ENCODE results near the gene MANSC1. TPM values are rescaled to one million over a fixed set of nuclear protein-coding genes. Genes with fewer than 3 reads are reported as not detected.

Gene MANSC1
- total and polyA plus RNA-seq, 2 donors (not counting 3 experiments of a cell fraction or from before 2014, with no cell fraction given) = 37.0 to 65.0 TPM

GRCh38 chr12:12297201-12297830 lies 52.7 kb downstream of the MANSC1 start:
- Histone ChIP-seq H3K9ac (replicated peaks; ENCODE audit: extremely low read depth, insufficient read depth, low read length) (no peak overlapping the region), H3K27ac (ENCODE audit: insufficient read depth, low read depth, low read length) (no peak overlapping the region), H3K36me3 (ENCODE audit: control insufficient read depth in 2 of 2, extremely low read depth in 1 of 2, insufficient read depth in 2 of 2, low read length in 2 of 2) (no peaks in the 10 kb centered on the region), H3K4me3 (replicated peaks in 1 of 3; ENCODE audit: insufficient read depth in 1 of 3, low read depth in 1 of 3, low read length in 3 of 3) (no peak overlapping the region), H3K9me1 (replicated peaks; ENCODE audit: control insufficient read depth, extremely low read depth, insufficient read depth, low read length) (no peaks in the 10 kb centered on the region), H3K9me3 (replicated peaks; ENCODE audit: control insufficient read depth, insufficient read depth, low read length) (no peaks in the 10 kb centered on the region), H3K27me3 (ENCODE audit: control insufficient read depth in 2 of 2, insufficient read depth in 2 of 2, low read length in 2 of 2) (no peaks in the 10 kb centered on the region), H4K20me1 (replicated peaks; ENCODE audit: control insufficient read depth, extremely low read depth, insufficient read depth, low read length) (no peaks in the 10 kb centered on the region), H3K4me2 (ENCODE audit: insufficient read depth, low read length) (no peak overlapping the region), H2AFZ (ENCODE audit: low read depth, low read length) (no peak overlapping the region), H3K4me1 (ENCODE audit: control insufficient read depth, extremely low read depth, insufficient read depth, low read length) (peaks cover 10% of the 10 kb centered on the region), H3K79me2 (ENCODE audit: control insufficient read depth, insufficient read depth, low read length) (no peaks in the 10 kb centered on the region)
- no peak for DNase-seq (ENCODE audit: low read depth, low spot score)
- BruUV-seq (replicated peaks) = no TSS peak
- ChIA-PET CTCF (interaction anchor here (1.0 to 1.1 kb wide), 3 partner anchors 15 to 349 kb away, joined by 3 read pairs; no protein-coding TSS in a partner anchor), POLR2A (no interaction called here)
- dilution Hi-C loops (cut with MboI; ENCODE audit: extremely low pct_ligation_motif_present, low sequenced_read_pairs) (no loop called here), intact Hi-C loops (cut with micrococcal nuclease) (no loop called here)
- FAIRE-seq = no peak
- TF ChIP-seq POLR2A (IDR thresholded peaks at IDR 0.05; ENCODE audit: low read depth, low read length) (no peak), GATA2 (IDR thresholded peaks at IDR 0.05; ENCODE audit: insufficient read depth, insufficient read length, low read depth, low read length) (no peak), MYC (IDR thresholded peaks at IDR 0.05; ENCODE audit: low read depth, low read length) (no peak), EZH2 (IDR thresholded peaks at IDR 0.05; ENCODE audit: borderline replicate concordance, low read depth, low read length, severe bottlenecking) (no peak), POLR2AphosphoS5 (IDR thresholded peaks at IDR 0.05; ENCODE audit: insufficient read depth, low read depth, low read length) (no peak), MAX (IDR thresholded peaks at IDR 0.05; ENCODE audit: insufficient read depth, insufficient read length) (no peak), FOS (IDR thresholded peaks at IDR 0.05; ENCODE audit: borderline replicate concordance, insufficient read depth, low read length) (no peak), JUN (IDR thresholded peaks at IDR 0.05; ENCODE audit: borderline replicate concordance, insufficient read depth, insufficient read length, low read depth) (no peak)
- TF ChIP-seq, protein P1, sequence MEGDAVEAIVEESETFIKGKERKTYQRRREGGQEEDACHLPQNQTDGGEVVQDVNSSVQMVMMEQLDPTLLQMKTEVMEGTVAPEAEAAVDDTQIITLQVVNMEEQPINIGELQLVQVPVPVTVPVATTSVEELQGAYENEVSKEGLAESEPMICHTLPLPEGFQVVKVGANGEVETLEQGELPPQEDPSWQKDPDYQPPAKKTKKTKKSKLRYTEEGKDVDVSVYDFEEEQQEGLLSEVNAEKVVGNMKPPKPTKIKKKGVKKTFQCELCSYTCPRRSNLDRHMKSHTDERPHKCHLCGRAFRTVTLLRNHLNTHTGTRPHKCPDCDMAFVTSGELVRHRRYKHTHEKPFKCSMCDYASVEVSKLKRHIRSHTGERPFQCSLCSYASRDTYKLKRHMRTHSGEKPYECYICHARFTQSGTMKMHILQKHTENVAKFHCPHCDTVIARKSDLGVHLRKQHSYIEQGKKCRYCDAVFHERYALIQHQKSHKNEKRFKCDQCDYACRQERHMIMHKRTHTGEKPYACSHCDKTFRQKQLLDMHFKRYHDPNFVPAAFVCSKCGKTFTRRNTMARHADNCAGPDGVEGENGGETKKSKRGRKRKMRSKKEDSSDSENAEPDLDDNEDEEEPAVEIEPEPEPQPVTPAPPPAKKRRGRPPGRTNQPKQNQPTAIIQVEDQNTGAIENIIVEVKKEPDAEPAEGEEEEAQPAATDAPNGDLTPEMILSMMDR (IDR thresholded peaks at IDR 0.05; ENCODE audit: extremely low read depth in 1 of 2, insufficient read depth in 1 of 2, low read depth in 1 of 2, low read length in 2 of 2) = no peak

All from endothelial cell of umbilical vein (primary cell).